Heart right ventricle (tissue), 16 donors: Measurements from ENCODE around the gene KCNJ6. TPM values are rescaled to one million over a fixed set of nuclear protein-coding genes. Genes with fewer than 3 reads are reported as not detected.
"Not testable (repeated sequence)": the region's sequence is repeated elsewhere in the genome, so short reads cannot be mapped to it uniquely, and the experiment has no call there.

ENCODE experiments used
- ATAC-seq, 8 donors: fragments of 200-7000 bp; cut with Tn5 transposase; one replicate each; pipeline ENCODE4 v1.9.1; 2020; ENCODE audit warnings: mild to moderate bottlenecking in 8 of 8, moderate library complexity in 8 of 8, moderate number of reproducible peaks in 1 of 8
- DNase-seq, 2 donors: peaks; one replicate each; pipeline ENCODE4 v3.0.0-alpha.2; 2020
- H3K27ac ChIP-seq, 10 donors: fragments of 200-600 bp; sonication (generic) in 2 of 10; one replicate each; pipeline versions ENCODE4 v1.5.0 to v1.8.0; 2020 to 2022; ENCODE audit warnings: mild to moderate bottlenecking in 3 of 10
- H3K27me3 ChIP-seq, 7 donors: fragments of 200-600 bp; one replicate each; pipeline ENCODE4 v1.8.0; 2021 to 2022; ENCODE audit warnings: mild to moderate bottlenecking in 2 of 7
- H3K36me3 ChIP-seq, 9 donors: fragments of 200-600 bp; sonication (generic) in 1 of 9; one replicate each; pipeline versions ENCODE4 v1.5.0 to v1.8.0; 2020 to 2022; ENCODE audit warnings: mild to moderate bottlenecking in 2 of 9
- H3K4me1 ChIP-seq, 9 donors: fragments of 200-600 bp; sonication (generic) in 1 of 9; one replicate each; pipeline versions ENCODE4 v1.5.0 to v1.8.0; 2020 to 2022; ENCODE audit warnings: mild to moderate bottlenecking in 4 of 9
- H3K4me3 ChIP-seq, 10 donors: fragments of 200-600 bp; sonication (generic) in 2 of 10; one replicate each; pipeline versions ENCODE4 v1.5.0 to v1.8.0; 2020 to 2022; ENCODE audit warnings: mild to moderate bottlenecking in 7 of 10, moderate library complexity in 2 of 10
- H3K9me3 ChIP-seq, 11 donors: fragments of 200-600 bp in 10 of 11; sonication (generic) in 2 of 11; one replicate each; pipeline versions ENCODE4 v1.5.0 to v1.8.0; 2013 to 2022; ENCODE audit warnings: mild to moderate bottlenecking in 2 of 11, control low read depth in 1 of 11, moderate library complexity in 1 of 11
- WGBS, 2 donors: extraction: QIAGEN DNeasy Blood & Tissue Kit; methylation state at CpG; one replicate each; pipeline ENCODE4 v1.1.7; 2013; ENCODE audit warnings: inconsistent platforms in 1 of 2; 5-methylcytosine and 5-hydroxymethylcytosine counted together
- intact Hi-C, 10 donors: fragments of 100-400 bp; cut with DNase I; formaldehyde crosslinking; loops; one replicate each; pipeline versions ENCODE4 v1.11.1 to v1.14.2; 2022
- polyA plus RNA-seq, 2 donors: library from polyadenylated mRNA; stranded (reverse); fragments of 200-250 nt; gene quantifications; one replicate each; pipeline ENCODE4 v1.2.3, GENCODE V29; 2013
- total RNA-seq, 10 donors: library from RNA; stranded (reverse); fragmentation: NEBNext Ultra II Directional in 3 of 10; extraction: Animal tissue kit (Norgen Biotek cat#: 25700) in 3 of 10; gene quantifications; one replicate each; pipeline versions ENCODE4 v1.2.1 to v1.2.4, GENCODE V29; 2021 to 2023
- TF ChIP-seq, protein P1 (sequence below), 9 donors: fragments of 200-600 bp; sonication (generic) in 2 of 9; IDR thresholded peaks; one replicate each; pipeline versions ENCODE4 v1.5.0 to v1.8.0; 2021 to 2022; ENCODE audit warnings: antibody characterized with exemption in 9 of 9, mild to moderate bottlenecking in 5 of 9, moderate library complexity in 1 of 9
- donor health status: Arrhythmogenic right ventricular cardiomyopathy.
- donor health status: ischemic (EF 13 %, LVEDD 7.1; RV severe dilation, severe dysfunction).
- donor health status: healthy with polysubstance abuse.
- donor health status: DM: no; HTN: yes; CAD: no.
- donor health status: DM: no; HTN: no; CAD: no.
- donor health status: ischemic (EF 25% LVEDD 6.9; RV normal size, moderate dysfunction).
- donor health status: ischemic (EF 25% LVEDD 5.7; RV mildly dilated, moderate dysfunction).
- donor health status: healthy.
- donor health status: DM: yes; HTN: yes; CAD: no.
- donor health status: Ischemic cardiomyopathy.
- donor health status: ischemic (EF 35%, LVEDD 5.7; RV mildly dilated, moderate dysfunction).
- donor health status: nonischemic (EF 11% LVEDD 7.7; RV severe dilation, severe dysfunction).
- donor health status: DM: yes; HTN: yes; CAD: no.
- donor health status: PGD.
- donor health status: ischemic (EF 29% LVEDD 5.4; RV normal size, mild dysfunction).
- donor health status: nonischemic (EF 23%, LVEDD 6.1; RV moderate dilation, normal function).

Gene KCNJ6
- total and polyA plus RNA-seq, 12 donors, result not detected

DNA sequence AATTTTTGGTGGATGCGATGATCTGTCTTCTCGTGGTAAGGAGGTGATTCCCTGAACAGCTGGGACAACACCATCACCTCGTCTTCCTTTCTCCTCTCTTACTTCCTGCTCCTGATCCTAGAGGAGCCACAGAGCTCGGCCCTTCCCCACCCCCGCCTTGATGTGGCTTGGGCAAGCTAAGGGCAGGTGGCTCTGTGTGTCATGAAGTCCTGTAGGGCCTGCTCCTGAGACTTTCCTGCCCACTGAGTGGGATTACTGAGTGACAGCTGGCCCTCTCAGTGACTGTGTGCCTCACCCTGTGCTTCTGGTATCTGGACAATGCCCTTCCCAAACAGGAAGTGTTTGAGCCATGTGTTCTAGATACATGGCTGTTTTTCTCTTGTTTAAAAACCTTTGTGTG lies 153.0 kb downstream of the KCNJ6 start:
- no peaks in the 10 kb centered on the region for H3K36me3 ChIP-seq
- no peaks in the 10 kb centered on the region for H3K9me3 ChIP-seq
- peaks cover 0 to 7% (median 0%) of the 10 kb centered on the region in 7 donors for H3K27me3 ChIP-seq
- DNase-seq (no peak), ATAC-seq (no peak)
- 62 to 70% methylated on average over 5 of the region's 5 CpGs for WGBS, 2 donors
- intact Hi-C loops, result loop anchor here in 2 of 10 donors (10.0 kb wide), 2 partner anchors 62 to 362 kb away; no protein-coding TSS in a partner anchor
- H3K4me3 ChIP-seq, result no peak overlapping the region
- peaks cover 0 to 4% (median 0%) of the 10 kb centered on the region in 9 donors for H3K4me1 ChIP-seq
- TF ChIP-seq, protein P1, sequence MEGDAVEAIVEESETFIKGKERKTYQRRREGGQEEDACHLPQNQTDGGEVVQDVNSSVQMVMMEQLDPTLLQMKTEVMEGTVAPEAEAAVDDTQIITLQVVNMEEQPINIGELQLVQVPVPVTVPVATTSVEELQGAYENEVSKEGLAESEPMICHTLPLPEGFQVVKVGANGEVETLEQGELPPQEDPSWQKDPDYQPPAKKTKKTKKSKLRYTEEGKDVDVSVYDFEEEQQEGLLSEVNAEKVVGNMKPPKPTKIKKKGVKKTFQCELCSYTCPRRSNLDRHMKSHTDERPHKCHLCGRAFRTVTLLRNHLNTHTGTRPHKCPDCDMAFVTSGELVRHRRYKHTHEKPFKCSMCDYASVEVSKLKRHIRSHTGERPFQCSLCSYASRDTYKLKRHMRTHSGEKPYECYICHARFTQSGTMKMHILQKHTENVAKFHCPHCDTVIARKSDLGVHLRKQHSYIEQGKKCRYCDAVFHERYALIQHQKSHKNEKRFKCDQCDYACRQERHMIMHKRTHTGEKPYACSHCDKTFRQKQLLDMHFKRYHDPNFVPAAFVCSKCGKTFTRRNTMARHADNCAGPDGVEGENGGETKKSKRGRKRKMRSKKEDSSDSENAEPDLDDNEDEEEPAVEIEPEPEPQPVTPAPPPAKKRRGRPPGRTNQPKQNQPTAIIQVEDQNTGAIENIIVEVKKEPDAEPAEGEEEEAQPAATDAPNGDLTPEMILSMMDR (IDR thresholded peaks at IDR 0.05), result no peak
- no peak overlapping the region for H3K27ac ChIP-seq

DNA sequence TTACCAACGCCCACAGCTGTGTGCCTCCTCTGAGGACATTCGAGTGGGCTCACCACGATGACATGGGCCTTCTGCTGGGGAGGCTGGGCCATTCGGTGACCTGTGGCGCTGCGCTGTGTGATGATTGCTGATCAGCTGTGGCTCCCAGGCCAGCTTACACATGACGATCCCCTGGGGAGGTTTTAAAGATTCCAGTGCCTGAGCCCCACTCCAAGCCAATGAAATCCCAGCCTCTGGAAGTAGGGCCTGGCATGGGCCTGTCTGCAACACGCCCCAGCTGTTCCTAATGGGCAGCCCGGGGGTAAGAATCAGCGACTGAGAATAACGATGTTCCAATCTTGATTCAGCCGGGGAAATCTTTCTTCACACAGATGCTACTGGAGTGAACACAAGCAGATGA lies 153.7 kb downstream of the KCNJ6 start:
- Histone ChIP-seq H3K36me3 (no peaks in the 10 kb centered on the region), H3K27me3 (peaks cover 0 to 7% (median 0%) of the 10 kb centered on the region in 7 donors), H3K9me3 (no peaks in the 10 kb centered on the region), H3K4me1 (peaks cover 0 to 4% (median 0%) of the 10 kb centered on the region in 9 donors), H3K27ac (no peak overlapping the region), H3K4me3 (no peak overlapping the region)
- DNase-seq, result no peak
- ATAC-seq, result peak in 1 of 8 donors; percentile 7
- intact Hi-C loops, result loop anchor here in 2 of 10 donors (10.0 kb wide), 2 partner anchors 62 to 362 kb away; no protein-coding TSS in a partner anchor
- TF ChIP-seq, protein P1 (IDR thresholded peaks at IDR 0.05), result no peak
- WGBS, 2 donors, result 68 to 74% methylated on average over 12 of the region's 12 CpGs

DNA sequence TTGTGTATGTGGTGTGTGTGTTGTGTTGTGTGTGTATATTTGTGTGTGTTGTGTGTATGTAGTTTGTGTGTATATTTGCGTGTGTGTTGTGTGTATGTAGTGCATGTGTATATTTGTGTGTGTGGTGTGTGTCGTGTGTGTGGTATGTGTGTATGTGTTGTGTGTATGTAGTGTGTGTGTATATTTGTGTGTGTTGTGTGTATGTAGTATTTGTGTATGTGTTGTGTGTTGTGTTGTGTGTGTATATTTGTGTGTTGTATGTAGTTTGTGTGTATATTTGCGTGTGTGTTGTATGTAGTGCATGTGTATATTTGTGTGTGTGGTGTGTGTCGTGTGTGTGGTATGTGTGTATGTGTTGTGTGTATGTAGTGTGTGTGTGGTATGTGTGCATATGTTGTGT lies 154.9 kb downstream of the KCNJ6 start:
- H3K36me3 ChIP-seq, DNase-seq, ATAC-seq, H3K27me3 ChIP-seq, H3K4me3 ChIP-seq, H3K27ac ChIP-seq, H3K9me3 ChIP-seq, H3K4me1 ChIP-seq: not testable (repeated sequence)
- intact Hi-C loops, result loop anchor here in 2 of 10 donors (10.0 kb wide), 2 partner anchors 63 to 363 kb away; no protein-coding TSS in a partner anchor
- WGBS, 2 donors, result 96 to 97% methylated on average over 4 of the region's 4 CpGs

DNA sequence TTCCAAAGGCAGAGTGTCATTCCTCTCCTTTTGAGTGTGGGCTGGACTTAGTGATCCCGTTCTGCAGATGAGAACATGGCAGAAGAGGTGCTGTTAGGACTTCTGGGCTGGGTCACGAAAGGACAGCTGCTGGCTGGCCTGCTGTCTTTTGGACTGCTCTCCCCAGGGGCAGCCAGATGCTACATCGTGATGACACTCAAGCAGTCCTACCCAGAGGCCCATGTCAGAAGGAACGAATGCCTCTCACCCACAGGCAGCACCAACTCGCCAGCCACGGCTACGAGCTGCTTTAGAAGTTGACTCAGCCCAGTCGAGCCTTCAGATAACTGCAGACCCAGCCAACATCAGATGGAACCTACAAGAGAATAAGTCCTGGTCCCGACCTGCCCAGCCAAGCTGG lies 156.5 kb downstream of the KCNJ6 start:
- ATAC-seq (no peak), DNase-seq (no peak)
- no peak overlapping the region for H3K4me3 ChIP-seq
- H3K4me1 ChIP-seq, result peaks cover 0 to 4% (median 0%) of the 10 kb centered on the region in 9 donors
- WGBS, 2 donors, result 83 to 94% methylated on average over 9 of the region's 9 CpGs
- intact Hi-C loops, result loop anchor here in 2 of 10 donors (10.0 kb wide), 2 partner anchors 65 to 365 kb away; no protein-coding TSS in a partner anchor
- H3K36me3 ChIP-seq, result no peaks in the 10 kb centered on the region
- no peaks in the 10 kb centered on the region for H3K9me3 ChIP-seq
- TF ChIP-seq, protein P1 (IDR thresholded peaks at IDR 0.05), result no peak
- H3K27me3 ChIP-seq, result no peaks in the 10 kb centered on the region
- no peak overlapping the region for H3K27ac ChIP-seq

DNA sequence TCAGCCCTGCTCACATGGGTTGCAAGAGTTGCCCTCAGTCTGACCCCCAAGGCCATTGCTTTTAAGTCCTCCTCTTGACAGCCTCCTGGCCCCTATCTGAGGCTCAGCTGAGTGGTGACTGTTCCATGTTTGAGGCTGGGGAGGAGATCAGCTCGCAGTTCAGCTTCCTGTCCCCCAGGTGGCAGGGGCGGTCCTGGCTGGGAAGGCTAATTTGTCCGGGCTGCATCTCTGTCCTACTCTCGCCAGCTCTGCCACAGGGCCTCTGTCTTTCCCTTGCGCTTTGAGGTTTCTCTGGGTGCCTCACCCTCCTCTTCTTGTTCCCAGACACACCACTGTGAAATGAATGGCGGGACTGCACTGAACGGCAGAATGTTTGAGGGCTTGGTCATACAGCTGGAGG lies 157.3 kb downstream of the KCNJ6 start:
- WGBS, 2 donors, result 49 to 58% methylated on average over 7 of the region's 7 CpGs

More for the DNA sequence above, 157.3 kb downstream of the KCNJ6 start:
- H3K27ac ChIP-seq, result no peak overlapping the region
- peaks cover 0 to 4% (median 0%) of the 10 kb centered on the region in 9 donors for H3K4me1 ChIP-seq
- TF ChIP-seq, protein P1 (IDR thresholded peaks at IDR 0.05), result peak in 7 of 9 donors; percentile 10 to 44 (median 32)
- DNase-seq (no peak), ATAC-seq (peak in 2 of 8 donors; percentile 44 to 55)
- intact Hi-C loops, result no loop called here
- no peak overlapping the region for H3K4me3 ChIP-seq
- no peaks in the 10 kb centered on the region for H3K9me3 ChIP-seq
- H3K27me3 ChIP-seq, result no peaks in the 10 kb centered on the region
- H3K36me3 ChIP-seq, result no peaks in the 10 kb centered on the region
